ENCODE measurements around the gene BACH2. TPM values are rescaled to one million over a fixed set of nuclear protein-coding genes. Genes with fewer than 3 reads are reported as not detected.

BACH2 gene
- total and polyA plus RNA-seq, 2 experiments from 2014 or later = 1.6 to 5.7 TPM

- no peak for TF ChIP-seq ZNF462 (CRISPR knock-in tag; IDR thresholded peaks at IDR 0.05)
- TF ChIP-seq CREB1 (CRISPR knock-in tag; IDR thresholded peaks at IDR 0.05; ENCODE audit: low read depth) = no peak
- TF ChIP-seq, protein P1, sequence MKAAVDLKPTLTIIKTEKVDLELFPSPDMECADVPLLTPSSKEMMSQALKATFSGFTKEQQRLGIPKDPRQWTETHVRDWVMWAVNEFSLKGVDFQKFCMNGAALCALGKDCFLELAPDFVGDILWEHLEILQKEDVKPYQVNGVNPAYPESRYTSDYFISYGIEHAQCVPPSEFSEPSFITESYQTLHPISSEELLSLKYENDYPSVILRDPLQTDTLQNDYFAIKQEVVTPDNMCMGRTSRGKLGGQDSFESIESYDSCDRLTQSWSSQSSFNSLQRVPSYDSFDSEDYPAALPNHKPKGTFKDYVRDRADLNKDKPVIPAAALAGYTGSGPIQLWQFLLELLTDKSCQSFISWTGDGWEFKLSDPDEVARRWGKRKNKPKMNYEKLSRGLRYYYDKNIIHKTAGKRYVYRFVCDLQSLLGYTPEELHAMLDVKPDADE (IDR thresholded peaks at IDR 0.05) = no peak
- no peak for TF ChIP-seq ZNF114 (CRISPR knock-in tag; IDR thresholded peaks at IDR 0.05)
- TF ChIP-seq ZNF331 (CRISPR knock-in tag; IDR thresholded peaks at IDR 0.05; ENCODE audit: low read depth) = no peak
- TF ChIP-seq EZH2phosphoT487 (IDR thresholded peaks at IDR 0.05; ENCODE audit: unreplicated experiment) = no peak
- TF ChIP-seq POLR2AphosphoS5 (IDR thresholded peaks at IDR 0.05; ENCODE audit: low read depth) = no peak
Measured at GRCh38 chr6:90273863-90274262, 22.8 kb downstream of the BACH2 start (continued).

GRCh38 chr6:90272895-90273294, 23.7 kb downstream of the BACH2 start:
- Histone ChIP-seq H3K79me2 (replicated peaks; ENCODE audit: insufficient read depth) (no peaks in the 10 kb centered on the region), H3K4me1 (ENCODE audit: insufficient read depth) (no peaks in the 10 kb centered on the region), H3K36me3 (ENCODE audit: insufficient read depth) (no peaks in the 10 kb centered on the region), H3F3A (replicated peaks; ENCODE audit: low read depth) (no peaks in the 10 kb centered on the region), H3K27ac (ENCODE audit: low read depth) (no peak overlapping the region), H4K20me1 (replicated peaks; ENCODE audit: insufficient read depth) (no peaks in the 10 kb centered on the region), H3K27me3 (ENCODE audit: insufficient read depth) (no peaks in the 10 kb centered on the region), H3K4me3 (no peak overlapping the region), H3K9me2 (ENCODE audit: insufficient read depth) (no peaks in the 10 kb centered on the region; the same call in 1 of the 2 replicates), H3K4me2 (no peak overlapping the region), H2AFZ (no peak overlapping the region)
- no peak overlapping the region for H3K27ac Mint-ChIP-seq
- ATAC-seq = no peak
- no peak for DNase-seq (ENCODE audit: low spot score)
- peaks cover 1% of the 10 kb centered on the region for H3K27me3 Mint-ChIP-seq (ENCODE audit: insufficient read depth, low read depth, poor library complexity)
- H3K9me3 Mint-ChIP-seq = no peaks in the 10 kb centered on the region
- no peaks in the 10 kb centered on the region; the same call in 1 of the 3 replicates for H3K4me1 Mint-ChIP-seq
- no peak overlapping the region for H3K4me3 Mint-ChIP-seq
- H3K36me3 Mint-ChIP-seq (ENCODE audit: low read depth) = peaks cover 7% of the 10 kb centered on the region; the same call in 1 of the 3 replicates
- TF ChIP-seq ZNF462 (CRISPR knock-in tag; IDR thresholded peaks at IDR 0.05) (no peak), ZNF114 (CRISPR knock-in tag; IDR thresholded peaks at IDR 0.05) (no peak), ZNF331 (CRISPR knock-in tag; IDR thresholded peaks at IDR 0.05; ENCODE audit: low read depth) (no peak), POLR2AphosphoS5 (IDR thresholded peaks at IDR 0.05; ENCODE audit: low read depth) (no peak)

Measured in GM23338 (cell line).